GM12878 (cell line): ENCODE measurements around the gene VPS8. TPM values are rescaled to one million over a fixed set of nuclear protein-coding genes. Genes with fewer than 3 reads are reported as not detected.

ENCODE experiments used
- ATAC-seq: fragments of 200-7000 bp; cut with Tn5 transposase; 3 replicates; pipeline ENCODE4 v1.9.1; 2020; ENCODE audit warnings: mild to moderate bottlenecking, moderate library complexity
- BruUV-seq: library from RNA; stranded (reverse); fragments of 400-500 nt; replicated peaks from 2 replicates; lab custom pipeline; 2021; lab: Mats Ljungman, UMichigan
- CTCF ChIA-PET: fragments of 300-600 bp; sonication (Branson Sonifier 250); formaldehyde crosslinking; extraction: SDS; loops from one replicate; lab custom pipeline; 2021; ENCODE audit warnings: inconsistent platforms; lab: Yijun Ruan, JAX
- POLR2A ChIA-PET: fragments of 350-600 bp; formaldehyde crosslinking; extraction: SDS; loops from one replicate; lab custom pipeline; 2021; ENCODE audit warnings: inconsistent platforms; lab: Charles Lee
- RAD21 ChIA-PET: fragments of 300-600 bp; sonication (Branson Sonifier 250); formaldehyde crosslinking; loops from one replicate; lab custom pipeline; 2023; ENCODE audit warnings: antibody characterized with exemption; ENCODE audit not compliant: unreplicated experiment; lab: Charles Lee
- SMC1A ChIA-PET: fragments of 300-600 bp; sonication (Branson Sonifier 250); formaldehyde crosslinking; loops from one replicate; lab custom pipeline; 2023; ENCODE audit not compliant: unreplicated experiment, uncharacterized antibody; lab: Charles Lee
- DNase-seq: peaks from one replicate; pipeline ENCODE4 v3.0.0-alpha.2; 2011; ENCODE audit warnings: low read depth, low spot score
- FAIRE-seq: peaks from 3 replicates; lab custom pipeline; 2011; peaks lifted over from hg19 to GRCh38; lab: Jason Lieb, UNC
- H2AFZ ChIP-seq: 2 replicates; pipeline ENCODE4 v1.6.0; 2011; ENCODE audit warnings: low read depth, low read length, control low read depth; ENCODE audit not compliant: control insufficient read depth
- H3K27ac ChIP-seq: 2 replicates; pipeline ENCODE4 v1.5.1; 2011; ENCODE audit warnings: control low read depth; ENCODE audit not compliant: control insufficient read depth, insufficient read depth
- H3K27me3 ChIP-seq, 2 experiments: replicated peaks in 1 of 2; 2 replicates each; pipeline versions ENCODE4 v1.6.0 to v1.6.1; 2011; ENCODE audit warnings: low read length in 1 of 2; ENCODE audit not compliant: control insufficient read depth in 2 of 2, insufficient read depth in 2 of 2
- H3K36me3 ChIP-seq, 2 experiments: 2 replicates each; pipeline ENCODE4 v1.5.1; 2011; ENCODE audit warnings: low read length in 1 of 2; ENCODE audit not compliant: control insufficient read depth in 2 of 2, insufficient read depth in 2 of 2
- H3K4me1 ChIP-seq: 2 replicates; pipeline ENCODE4 v1.6.1; 2011; ENCODE audit warnings: mild to moderate bottlenecking, low read length, moderate library complexity, mixed read lengths; ENCODE audit not compliant: control insufficient read depth, insufficient read depth
- H3K4me2 ChIP-seq: 2 replicates; pipeline ENCODE4 v1.6.0; 2011; ENCODE audit warnings: control low read depth; ENCODE audit not compliant: control insufficient read depth, insufficient read depth
- H3K4me3 ChIP-seq: fragments of 200-600 bp; sonication (generic); 2 replicates; pipeline ENCODE4 v1.5.1; 2016
- H3K79me2 ChIP-seq: 2 replicates; pipeline ENCODE4 v1.6.0; 2011; ENCODE audit warnings: low read length; ENCODE audit not compliant: control insufficient read depth, insufficient read depth
- H3K9ac ChIP-seq: 2 replicates; pipeline ENCODE4 v1.8.0; 2011; ENCODE audit warnings: low read length, control low read depth, mixed read lengths; ENCODE audit not compliant: control insufficient read depth, insufficient read depth
- H3K9me3 ChIP-seq: replicated peaks from 3 replicates; pipeline ENCODE4 v1.5.1; 2011; ENCODE audit warnings: mild to moderate bottlenecking, low read length; ENCODE audit not compliant: control insufficient read depth, insufficient read depth
- H4K20me1 ChIP-seq: 2 replicates; pipeline ENCODE4 v1.6.0; 2011; ENCODE audit not compliant: control insufficient read depth, insufficient read depth
- E2F8 ChIP-seq: fragments of 450-650 bp; IDR thresholded peaks from 2 replicates; pipeline ENCODE4 v1.6.1; 2018; ENCODE audit warnings: mild to moderate bottlenecking, low read depth, moderate library complexity; ENCODE audit not compliant: partially characterized antibody
- E4F1 ChIP-seq: fragments of 450-650 bp; IDR thresholded peaks from 2 replicates; pipeline ENCODE4 v1.6.1; 2018; ENCODE audit warnings: borderline replicate concordance, mild to moderate bottlenecking; ENCODE audit not compliant: partially characterized antibody
- GABPA ChIP-seq: IDR thresholded peaks from 2 replicates; pipeline ENCODE4 v1.6.1; 2014; ENCODE audit warnings: antibody characterized with exemption, low read depth, mild to moderate bottlenecking, inconsistent platforms
- HDAC6 ChIP-seq: fragments of 200-600 bp; sonication (generic); IDR thresholded peaks from one replicate; pipeline ENCODE4 v1.8.0; 2017; ENCODE audit warnings: antibody characterized with exemption; ENCODE audit not compliant: unreplicated experiment
- IKZF1 ChIP-seq: fragments of 450-650 bp; conservative IDR thresholded peaks from 2 replicates; pipeline ENCODE4 v1.6.1; 2017; ENCODE audit warnings: antibody characterized with exemption, mild to moderate bottlenecking
- JUND ChIP-seq: IDR thresholded peaks from 2 replicates; pipeline ENCODE4 v1.6.1; 2012; ENCODE audit warnings: low read depth, mild to moderate bottlenecking, low read length, improper control_type of control experiment, moderate library complexity
- NFYB ChIP-seq: IDR thresholded peaks from 2 replicates; pipeline ENCODE4 v1.6.1; 2011; ENCODE audit warnings: low read depth, mild to moderate bottlenecking, low read length, improper control_type of control experiment, moderate library complexity; ENCODE audit not compliant: insufficient read depth
- PBX3 ChIP-seq: IDR thresholded peaks from 2 replicates; pipeline ENCODE4 v1.6.1; 2011; ENCODE audit warnings: mild to moderate bottlenecking, low read depth, low read length, moderate library complexity; ENCODE audit not compliant: insufficient replicate concordance
- RAD21 ChIP-seq: IDR thresholded peaks from 2 replicates; pipeline ENCODE4 v1.6.1; 2011; ENCODE audit warnings: mild to moderate bottlenecking, low read depth, low read length, moderate library complexity; ENCODE audit not compliant: insufficient read depth
- TCF7 ChIP-seq: IDR thresholded peaks from 2 replicates; pipeline ENCODE4 v1.6.1; 2014; ENCODE audit warnings: antibody characterized with exemption, borderline replicate concordance
- ZBTB33 ChIP-seq: fragments of 450-650 bp; IDR thresholded peaks from 2 replicates; pipeline ENCODE4 v1.6.1; 2017; ENCODE audit warnings: mild to moderate bottlenecking
- ZBTB4 ChIP-seq: fragments of 450-650 bp; formaldehyde crosslinking; IDR thresholded peaks from 2 replicates; pipeline ENCODE4 v1.4.0; 2022; ENCODE audit warnings: mild to moderate bottlenecking, moderate library complexity
- WGBS: methylation state at CpG from one replicate; pipeline ENCODE4 v1.1.6; 2016; ENCODE audit warnings: low lambda C conversion rate; ENCODE audit not compliant: insufficient replicate concordance, insufficient coverage; ENCODE audit errors: missing lambda C conversion rate; 5-methylcytosine and 5-hydroxymethylcytosine counted together
- in situ Hi-C: fragments of 300-500 bp; cut with MboI; formaldehyde crosslinking; loops from 9 replicates; pipeline ENCODE4 v1.14.3; 2018; ENCODE audit warnings: mixed read lengths
- intact Hi-C: fragments of 100-400 bp; cut with micrococcal nuclease; formaldehyde crosslinking; loops from one replicate; pipeline ENCODE4 v1.14.2; 2022; ENCODE audit not compliant: unreplicated experiment
- polyA plus RNA-seq, 11 experiments: library from polyadenylated mRNA; depleted of rRNA in 4 of 11; unstranded in 6 of 11; stranded (reverse) in 5 of 11; fragments of >200 nt; fragmentation: Nextera tagmentation in 4 of 11; fragmentation: Illumina TruSeq in 1 of 11; extraction: Ambion mirVana in 4 of 11; extraction: Trizol in 1 of 11; gene quantifications; 1 replicate in 1 of 11; 2 replicates in 10 of 11; pipeline versions ENCODE4 v1.2.1 to v1.2.3, GENCODE V29; 2011 to 2016; ENCODE audit warnings: inconsistent platforms in 2 of 11, missing spikeins in 2 of 11, low read depth in 1 of 11
- total RNA-seq, 4 experiments: library from RNA; depleted of rRNA in 3 of 4; stranded (reverse); fragments of >200 nt in 3 of 4; fragmentation: Illumina TruSeq in 1 of 4; extraction: Trizol in 1 of 4; gene quantifications; 2 replicates each; pipeline versions ENCODE4 v1.2.1 to v1.2.3, GENCODE V29; 2013 to 2021

The VPS8 gene
- total and polyA plus RNA-seq, 10 of the 15 experiments (the other 5 are each of a cell fraction or from before 2014, with no cell fraction given), result 8.9 to 34.7 (median 20.9) TPM

- H3K79me2 ChIP-seq, result no peaks in the 10 kb centered on the region
- DNase-seq (no peak), FAIRE-seq (no peak), ATAC-seq (peak; percentile 48; the same call in 2 of the 3 replicates)
- intact Hi-C loops, result no loop called here
- in situ Hi-C loops, result no loop called here
- no peak overlapping the region for H3K27ac ChIP-seq
- SMC1A ChIA-PET, result interaction anchor here (1.7 kb wide), 1 partner anchor 89 kb away, joined by 6 read pairs; no protein-coding TSS in a partner anchor
- WGBS, result 36% methylated on average over 3 of the region's 3 CpGs
- RAD21 ChIA-PET, result no interaction called here
- H3K36me3 ChIP-seq, result no peaks in the 10 kb centered on the region
- H3K4me1 ChIP-seq, result no peaks in the 10 kb centered on the region
- no TSS peak for BruUV-seq
- CTCF ChIA-PET, result no interaction called here
- no peaks in the 10 kb centered on the region for H4K20me1 ChIP-seq
- no peaks in the 10 kb centered on the region; a peak in 1 of 4 replicates for H3K27me3 ChIP-seq
- H3K9ac ChIP-seq, result no peak overlapping the region
- no peak overlapping the region for H2AFZ ChIP-seq
- POLR2A ChIA-PET, result no interaction called here
- no peaks in the 10 kb centered on the region for H3K9me3 ChIP-seq
- H3K4me3 ChIP-seq, result no peak overlapping the region
- no peak overlapping the region for H3K4me2 ChIP-seq
- TF ChIP-seq TCF7 (no peak), JUND (no peak), ZBTB4 (CRISPR knock-in tag) (no peak), E4F1 (no peak), GABPA (no peak), HDAC6 (no peak), E2F8 (no peak), PBX3 (no peak), ZBTB33 (no peak), IKZF1 (no peak), NFYB (no peak), RAD21 (no peak)
Observed at GRCh38 chr3:185087419-185087818, 275.5 kb downstream of the VPS8 start.
